H1 (cell line): Measurements from ENCODE around the gene LRP1-AS. TPM values are rescaled to one million over a fixed set of nuclear protein-coding genes. Genes with fewer than 3 reads are reported as not detected.

ENCODE experiments used
- CHD7 ChIP-seq: fragments of 300-600 bp; sonication (generic); IDR thresholded peaks from 2 replicates; pipeline ENCODE4 v1.7.1; 2012; ENCODE audit warnings: low read length, moderate library complexity, mild to moderate bottlenecking, inconsistent platforms; ENCODE audit not compliant: insufficient replicate concordance
- FOSL1 ChIP-seq: IDR thresholded peaks from 2 replicates; pipeline ENCODE4 v1.6.1; 2011; ENCODE audit warnings: mild to moderate bottlenecking, low read depth, low read length, moderate library complexity; ENCODE audit not compliant: insufficient read depth
- POLR2AphosphoS5 ChIP-seq: IDR thresholded peaks from 2 replicates; pipeline ENCODE4 v1.6.1; 2011; ENCODE audit warnings: low read depth, low read length
- polyA plus RNA-seq, 7 experiments: library from polyadenylated mRNA; depleted of rRNA in 3 of 7; stranded (reverse) in 5 of 7; unstranded in 2 of 7; fragments of >200 nt in 5 of 7; fragments of 200-250 nt in 2 of 7; gene quantifications; 1 replicate in 5 of 7; 2 replicates in 1 of 7; 4 replicates in 1 of 7; pipeline versions ENCODE4 v1.2.1 to v1.2.3, GENCODE V29; 2011 to 2013; ENCODE audit warnings: missing spikeins in 2 of 7, mixed read lengths in 2 of 7
- total RNA-seq: library from RNA; stranded (reverse); fragmentation: NEBNext Ultra II Directional; extraction: Animal tissue kit (Norgen Biotek cat#: 25700); gene quantifications from 2 replicates; pipeline ENCODE4 v1.2.1, GENCODE V29; 2021

Gene LRP1-AS
- total and polyA plus RNA-seq, 2 of the 8 experiments (the other 6 are each of a cell fraction or from before 2014, with no cell fraction given) = not detected

GRCh38 chr12:57169046-57169795, 21.8 kb upstream of the LRP1-AS start (continued):
- TF ChIP-seq CHD7 = no peak
- no peak for TF ChIP-seq POLR2AphosphoS5
- TF ChIP-seq FOSL1 = no peak
